ENCODE measurements around the gene TPPP3.

- TF ChIP-seq CTCF (IDR thresholded peaks at IDR 0.05) (no peak), POLR2A (IDR thresholded peaks at IDR 0.05) (no peak)
Measured at GRCh38 chr16:67400901-67401300, 7.6 kb upstream of the TPPP3 start.

Measured in lower leg skin (tissue), 3 donors.